ENCODE measurements around the gene ESPL1. TPM values are rescaled to one million over a fixed set of nuclear protein-coding genes. Genes with fewer than 3 reads are reported as not detected.
A peak's percentile ranks its signal among the peaks of the same experiment; 100 is the strongest.

The ESPL1 gene
- total RNA-seq (2014; rRNA removed; shearing (Covaris generic)), result 8.3 and 9.2 TPM in 2 replicates
- 19.1 and 25.2 TPM in 2 replicates for polyA plus RNA-seq (2015; cell fraction: cytosol; rRNA removed)
- polyA plus RNA-seq (2015; cell fraction: nucleus; rRNA removed), result 77.0 and 80.6 TPM in 2 replicates

GRCh38 chr12:53267999-53268629 is at the start of gene ESPL1:
ESPL1 (plus strand) TSS chr12:53268299; CDS start chr12:53268767, 468 bp downstream.
- in situ Hi-C loops (cut with HindIII; ENCODE audit: low pct_unique_long_range_greater_than_20kb, low sequenced_read_pairs), result no loop called here
- DNase-seq (ENCODE audit: low read depth, low spot score), result peak; percentile 71

GRCh38 chr12:53218551-53219291 is 49.4 kb upstream of the ESPL1 start:
- in situ Hi-C loops (cut with HindIII; ENCODE audit: low pct_unique_long_range_greater_than_20kb, low sequenced_read_pairs), result no loop called here
- no peak for DNase-seq (ENCODE audit: low read depth, low spot score)

- DNase-seq (ENCODE audit: low read depth, low spot score), result peak; percentile 47
- in situ Hi-C loops (cut with HindIII; ENCODE audit: low pct_unique_long_range_greater_than_20kb, low sequenced_read_pairs), result no loop called here
Measured at GRCh38 chr12:53219292-53219955, 48.7 kb upstream of the ESPL1 start.

GRCh38 chr12:53219956-53220693 is 48.0 kb upstream of the ESPL1 start:
- DNase-seq (ENCODE audit: low read depth, low spot score), result peak; percentile 77
- in situ Hi-C loops (cut with HindIII; ENCODE audit: low pct_unique_long_range_greater_than_20kb, low sequenced_read_pairs), result no loop called here

GRCh38 chr12:53220694-53221202 is 47.4 kb upstream of the ESPL1 start:
- in situ Hi-C loops (cut with HindIII; ENCODE audit: low pct_unique_long_range_greater_than_20kb, low sequenced_read_pairs), result no loop called here

GRCh38 chr12:53221203-53222080 is 46.7 kb upstream of the ESPL1 start:
- peak; percentile 50 for DNase-seq (ENCODE audit: low read depth, low spot score)
- in situ Hi-C loops (cut with HindIII; ENCODE audit: low pct_unique_long_range_greater_than_20kb, low sequenced_read_pairs), result no loop called here

More at GRCh38 chr12:53220694-53221202, 47.4 kb upstream of the ESPL1 start:
- DNase-seq (ENCODE audit: low read depth, low spot score), result peak; percentile 94

GRCh38 chr12:53222170-53222721 is 45.9 kb upstream of the ESPL1 start:
- no peak for DNase-seq (ENCODE audit: low read depth, low spot score)

GRCh38 chr12:53222806-53223261 is 45.3 kb upstream of the ESPL1 start:
- DNase-seq (ENCODE audit: low read depth, low spot score), result peak; percentile 21
- in situ Hi-C loops (cut with HindIII; ENCODE audit: low pct_unique_long_range_greater_than_20kb, low sequenced_read_pairs), result no loop called here

More at GRCh38 chr12:53222170-53222721, 45.9 kb upstream of the ESPL1 start:
- in situ Hi-C loops (cut with HindIII; ENCODE audit: low pct_unique_long_range_greater_than_20kb, low sequenced_read_pairs), result no loop called here

- in situ Hi-C loops (cut with HindIII; ENCODE audit: low pct_unique_long_range_greater_than_20kb, low sequenced_read_pairs), result no loop called here
- peak; percentile 86 for DNase-seq (ENCODE audit: low read depth, low spot score)
Measured at GRCh38 chr12:53223389-53224060, 44.6 kb upstream of the ESPL1 start.

GRCh38 chr12:53224061-53224896 is 43.8 kb upstream of the ESPL1 start:
- in situ Hi-C loops (cut with HindIII; ENCODE audit: low pct_unique_long_range_greater_than_20kb, low sequenced_read_pairs), result no loop called here
- DNase-seq (ENCODE audit: low read depth, low spot score), result peak; percentile 54

- in situ Hi-C loops (cut with HindIII; ENCODE audit: low pct_unique_long_range_greater_than_20kb, low sequenced_read_pairs), result no loop called here
Measured at GRCh38 chr12:53224897-53225634, 43.0 kb upstream of the ESPL1 start.

GRCh38 chr12:53225635-53226424 is 42.3 kb upstream of the ESPL1 start:
- in situ Hi-C loops (cut with HindIII; ENCODE audit: low pct_unique_long_range_greater_than_20kb, low sequenced_read_pairs), result no loop called here
- no peak for DNase-seq (ENCODE audit: low read depth, low spot score)

More at GRCh38 chr12:53224897-53225634, 43.0 kb upstream of the ESPL1 start:
- DNase-seq (ENCODE audit: low read depth, low spot score), result peak; percentile 28

GRCh38 chr12:53226815-53227214 is 41.3 kb upstream of the ESPL1 start:
- DNase-seq (ENCODE audit: low read depth, low spot score), result no peak
- in situ Hi-C loops (cut with HindIII; ENCODE audit: low pct_unique_long_range_greater_than_20kb, low sequenced_read_pairs), result no loop called here

- in situ Hi-C loops (cut with HindIII; ENCODE audit: low pct_unique_long_range_greater_than_20kb, low sequenced_read_pairs), result no loop called here
- no peak for DNase-seq (ENCODE audit: low read depth, low spot score)
Measured at GRCh38 chr12:53227341-53227740, 40.8 kb upstream of the ESPL1 start.

All from SK-MEL-5 (cell line).